ENCODE results near the gene INPP5J.

GRCh38 chr22:31095637-31096249 is 27.0 kb upstream of the INPP5J start:
- TF ChIP-seq YY1 (IDR thresholded peaks at IDR 0.05; ENCODE audit: insufficient read depth, insufficient read length): no peak
- no peak for TF ChIP-seq SUZ12 (IDR thresholded peaks at IDR 0.05; ENCODE audit: extremely low read depth, insufficient read depth, insufficient read length)

Measured in NT2/D1 (cell line).